IMR-90 (cell line): Measurements from ENCODE around the gene RYR3. TPM values are rescaled to one million over a fixed set of nuclear protein-coding genes. Genes with fewer than 3 reads are reported as not detected.

Experiments
- ATAC-seq: fragments of 200-7000 bp; cut with Tn5 transposase; 2 replicates; pipeline ENCODE4 v1.9.1; 2020; ENCODE audit warnings: low read depth, mild to moderate bottlenecking, moderate library complexity
- BruUV-seq: library from RNA; stranded (reverse); fragments of 400-500 nt; replicated peaks from 2 replicates; lab custom pipeline; 2021; lab: Mats Ljungman, UMichigan
- CTCF ChIA-PET: fragments of 300-600 bp; formaldehyde crosslinking; extraction: SDS; loops from one replicate; lab custom pipeline; 2021; ENCODE audit warnings: antibody characterized with exemption; lab: Yijun Ruan, JAX
- POLR2A ChIA-PET: fragments of 300-600 bp; sonication (Branson Sonifier 250); formaldehyde crosslinking; loops from one replicate; lab custom pipeline; 2022; ENCODE audit warnings: antibody characterized with exemption; ENCODE audit not compliant: unreplicated experiment; lab: Charles Lee
- DNase-seq: peaks from one replicate; pipeline ENCODE4 v3.0.0; 2013
- H2AFZ ChIP-seq: replicated peaks from 2 replicates; pipeline ENCODE3; 2013; ENCODE audit warnings: low read length, mild to moderate bottlenecking; ENCODE audit not compliant: poor library complexity
- H2AK5ac ChIP-seq: 2 replicates; pipeline ENCODE4 v1.6.1; 2013; ENCODE audit warnings: low read depth, low read length, inconsistent platforms
- H2AK9ac ChIP-seq: replicated peaks from 2 replicates; pipeline ENCODE3; 2013; ENCODE audit warnings: mild to moderate bottlenecking, low read depth, low read length, moderate library complexity; ENCODE audit not compliant: poor library complexity
- H2BK120ac ChIP-seq: 2 replicates; pipeline ENCODE4 v1.6.1; 2013; ENCODE audit warnings: low read depth, low read length, inconsistent platforms
- H2BK15ac ChIP-seq: 3 replicates; pipeline ENCODE4 v1.6.1; 2013; ENCODE audit warnings: low read depth, low read length, inconsistent platforms
- H2BK20ac ChIP-seq: 2 replicates; pipeline ENCODE4 v1.6.1; 2013; ENCODE audit warnings: low read depth, mild to moderate bottlenecking, inconsistent platforms, low read length, moderate library complexity
- H2BK5ac ChIP-seq: 2 replicates; pipeline ENCODE4 v1.6.1; 2013; ENCODE audit warnings: mild to moderate bottlenecking, low read depth, low read length, inconsistent platforms; ENCODE audit not compliant: poor library complexity, severe bottlenecking
- H3K14ac ChIP-seq: replicated peaks from 2 replicates; pipeline ENCODE4 v1.6.1; 2013; ENCODE audit warnings: low read depth, low read length, inconsistent platforms
- H3K18ac ChIP-seq: 2 replicates; pipeline ENCODE4 v1.6.1; 2013; ENCODE audit warnings: low read depth, low read length, control low read depth
- H3K23ac ChIP-seq: 2 replicates; pipeline ENCODE4 v1.6.1; 2013; ENCODE audit warnings: low read depth, low read length, inconsistent platforms
- H3K27ac ChIP-seq: 2 replicates; pipeline ENCODE4 v1.5.1; 2013; ENCODE audit warnings: mild to moderate bottlenecking, control low read depth, low read length; ENCODE audit not compliant: insufficient read depth
- H3K27me3 ChIP-seq: 2 replicates; pipeline ENCODE4 v1.6.1; 2013; ENCODE audit warnings: low read length; ENCODE audit not compliant: control insufficient read depth, insufficient read depth
- H3K36me3 ChIP-seq: 2 replicates; pipeline ENCODE4 v1.6.1; 2013; ENCODE audit warnings: low read length, mixed read lengths; ENCODE audit not compliant: control insufficient read depth, insufficient read depth
- H3K4ac ChIP-seq: 2 replicates; pipeline ENCODE4 v1.6.1; 2013; ENCODE audit warnings: low read depth, low read length, inconsistent platforms
- H3K4me1 ChIP-seq: 2 replicates; pipeline ENCODE4 v1.6.1; 2013; ENCODE audit warnings: low read length, mixed read lengths; ENCODE audit not compliant: control insufficient read depth, insufficient read depth
- H3K4me2 ChIP-seq: 2 replicates; pipeline ENCODE4 v1.6.1; 2013; ENCODE audit warnings: low read depth, mild to moderate bottlenecking, control low read depth, low read length, moderate library complexity
- H3K4me3 ChIP-seq: 2 replicates; pipeline ENCODE4 v1.5.1; 2013; ENCODE audit warnings: low read depth, mild to moderate bottlenecking, control low read depth, low read length, moderate library complexity; ENCODE audit not compliant: insufficient read depth
- H3K56ac ChIP-seq: 2 replicates; pipeline ENCODE4 v1.6.1; 2013; ENCODE audit warnings: low read length, inconsistent platforms; ENCODE audit not compliant: insufficient read depth; ENCODE audit errors: extremely low read depth
- H3K79me1 ChIP-seq, 2 experiments: 2 replicates each; pipeline ENCODE4 v1.6.1; 2013; ENCODE audit warnings: low read length in 2 of 2, inconsistent platforms in 1 of 2, low read depth in 1 of 2
- H3K9ac ChIP-seq: 2 replicates; pipeline ENCODE4 v1.6.1; 2013; ENCODE audit warnings: low read depth, low read length, control low read depth
- H3K9me1 ChIP-seq: 2 replicates; pipeline ENCODE4 v1.6.1; 2013; ENCODE audit warnings: low read length, inconsistent platforms; ENCODE audit not compliant: insufficient read depth
- H3K9me3 ChIP-seq: 2 replicates; pipeline ENCODE4 v1.6.1; 2013; ENCODE audit warnings: low read length; ENCODE audit not compliant: control insufficient read depth, insufficient read depth
- H4K20me1 ChIP-seq: 2 replicates; pipeline ENCODE4 v1.6.1; 2013; ENCODE audit warnings: low read length, inconsistent platforms; ENCODE audit not compliant: insufficient read depth
- H4K5ac ChIP-seq: 2 replicates; pipeline ENCODE4 v1.6.1; 2013; ENCODE audit warnings: mild to moderate bottlenecking, low read depth, low read length, control low read depth
- H4K8ac ChIP-seq, 2 experiments: 2 replicates each; pipeline ENCODE4 v1.6.1; 2013; ENCODE audit warnings: low read depth in 2 of 2, low read length in 2 of 2, control low read depth in 1 of 2, inconsistent platforms in 1 of 2
- H4K91ac ChIP-seq: 2 replicates; pipeline ENCODE4 v1.6.1; 2013; ENCODE audit warnings: low read depth, low read length, inconsistent platforms; ENCODE audit not compliant: insufficient read depth
- BHLHE40 ChIP-seq: fragments of 150-350 bp; IDR thresholded peaks from 2 replicates; pipeline ENCODE4 v1.6.1; 2016; ENCODE audit warnings: mild to moderate bottlenecking, low read depth, low read length
- CEBPB ChIP-seq: IDR thresholded peaks from 2 replicates; pipeline ENCODE4 v1.6.1; 2012; ENCODE audit warnings: low read depth, low read length, improper control_type of control experiment
- CHD1 ChIP-seq: IDR thresholded peaks from 2 replicates; pipeline ENCODE4 v1.6.1; 2012; ENCODE audit warnings: low read depth, low read length, improper control_type of control experiment
- CTCF ChIP-seq: conservative IDR thresholded peaks from 2 replicates; pipeline ENCODE4 v1.5.1; 2012; ENCODE audit warnings: mild to moderate bottlenecking, low read depth, low read length, improper control_type of control experiment
- ELK1 ChIP-seq: fragments of 150-350 bp; IDR thresholded peaks from 2 replicates; pipeline ENCODE4 v1.6.1; 2016; ENCODE audit warnings: low read depth, mild to moderate bottlenecking, low read length, moderate library complexity, borderline replicate concordance
- FOS ChIP-seq: fragments of 150-350 bp; IDR thresholded peaks from 2 replicates; pipeline ENCODE4 v1.6.1; 2016; ENCODE audit warnings: low read depth, low read length
- MAFK ChIP-seq: IDR thresholded peaks from 2 replicates; pipeline ENCODE4 v1.6.1; 2012; ENCODE audit warnings: low read depth, low read length, improper control_type of control experiment
- MXI1 ChIP-seq: IDR thresholded peaks from 2 replicates; pipeline ENCODE4 v1.6.1; 2012; ENCODE audit warnings: low read depth, mild to moderate bottlenecking, low read length, moderate library complexity, borderline replicate concordance
- NFE2L2 ChIP-seq: fragments of 150-350 bp; IDR thresholded peaks from 2 replicates; pipeline ENCODE4 v1.6.1; 2016; ENCODE audit warnings: low read depth, mild to moderate bottlenecking, low read length
- POLR2A ChIP-seq: IDR thresholded peaks from 2 replicates; pipeline ENCODE4 v1.6.1; 2012; ENCODE audit warnings: mild to moderate bottlenecking, low read depth, low read length
- RAD21 ChIP-seq: IDR thresholded peaks from 2 replicates; pipeline ENCODE4 v1.6.1; 2012; ENCODE audit warnings: low read length, improper control_type of control experiment
- RCOR1 ChIP-seq: IDR thresholded peaks from 2 replicates; pipeline ENCODE4 v1.6.1; 2012; ENCODE audit warnings: mild to moderate bottlenecking, low read length, improper control_type of control experiment; ENCODE audit not compliant: insufficient replicate concordance
- RFX5 ChIP-seq: IDR thresholded peaks from 2 replicates; pipeline ENCODE4 v1.8.0; 2012; ENCODE audit warnings: low read depth, mild to moderate bottlenecking, low read length, moderate library complexity
- SMC3 ChIP-seq: fragments of 150-350 bp; IDR thresholded peaks from 2 replicates; pipeline ENCODE4 v1.6.1; 2016; ENCODE audit warnings: low read depth, mild to moderate bottlenecking, antibody characterized with exemption, low read length, moderate library complexity
- USF2 ChIP-seq: fragments of 150-350 bp; IDR thresholded peaks from 2 replicates; pipeline ENCODE4 v1.6.1; 2017; ENCODE audit warnings: mild to moderate bottlenecking, antibody characterized with exemption, low read length, low read depth
- WGBS, 2 experiments: methylation state at CpG; one replicate each; pipeline versions ENCODE4 v1.1.5 to v1.1.7; 2013; ENCODE audit warnings: missing lambda C conversion rate in 2 of 2; ENCODE audit not compliant: insufficient read length in 1 of 2; ENCODE audit errors: extremely low coverage in 2 of 2; 5-methylcytosine and 5-hydroxymethylcytosine counted together
- dilution Hi-C: fragments of 300-500 bp; cut with HindIII; formaldehyde crosslinking; loops from one replicate; pipeline ENCODE4 v1.14.3; 2018; ENCODE audit warnings: low sequenced_read_pairs; ENCODE audit not compliant: unreplicated experiment
- in situ Hi-C: fragments of 300-500 bp; cut with MboI; formaldehyde crosslinking; loops from 3 replicates; pipeline ENCODE4 v1.14.3; 2019; ENCODE audit warnings: low sequenced_read_pairs, inconsistent platforms, mixed read lengths
- intact Hi-C: fragments of 100-400 bp; cut with micrococcal nuclease; formaldehyde crosslinking; loops from 2 replicates; pipeline ENCODE4 v1.10.0; 2022
- polyA plus RNA-seq, 3 experiments: library from polyadenylated mRNA; depleted of rRNA; stranded (reverse); fragments of >200 nt; gene quantifications; 2 replicates each; pipeline ENCODE4 v1.2.3, GENCODE V29; 2012; ENCODE audit warnings: low replicate concordance in 1 of 3
- total RNA-seq: library from RNA; depleted of rRNA; stranded (reverse); fragments of >200 nt; gene quantifications from 2 replicates; pipeline ENCODE4 v1.2.3, GENCODE V29; 2012

The RYR3 gene
- total and polyA plus RNA-seq, 2 of the 4 experiments (the other 2 are of a cell fraction) = 0.18 TPM; not detected in 1

- DNase-seq = no peak
- POLR2A ChIA-PET = interaction anchor here (0.6 kb wide), 1 partner anchor 471 kb away, joined by 4 read pairs; no protein-coding TSS in a partner anchor
- Histone ChIP-seq H3K4me1 (no peaks in the 10 kb centered on the region), H3K4me3 (no peak overlapping the region), H3K27ac (no peak overlapping the region), H2AK5ac (no peak overlapping the region), H4K8ac (no peak overlapping the region), H3K4me2 (no peak overlapping the region), H2BK15ac (no peak overlapping the region), H2BK120ac (no peak overlapping the region), H4K5ac (no peak overlapping the region), H2BK5ac (no peak overlapping the region), H3K14ac (no peak overlapping the region), H3K9ac (no peak overlapping the region), H2AFZ (no peak overlapping the region), H3K36me3 (no peaks in the 10 kb centered on the region), H3K4ac (no peak overlapping the region), H3K18ac (no peak overlapping the region), H3K79me1 (no peaks in the 10 kb centered on the region), H2BK20ac (no peak overlapping the region), H3K23ac (no peak overlapping the region), H3K56ac (no peak overlapping the region), H2AK9ac (no peak overlapping the region), H3K27me3 (peaks cover 5% of the 10 kb centered on the region), H4K91ac (no peak overlapping the region), H4K20me1 (no peaks in the 10 kb centered on the region), H3K9me3 (no peaks in the 10 kb centered on the region), H3K9me1 (no peaks in the 10 kb centered on the region)
- TF ChIP-seq POLR2A (no peak), NFE2L2 (no peak), CTCF (no peak), BHLHE40 (no peak), MAFK (no peak), FOS (no peak), RAD21 (no peak), MXI1 (no peak), SMC3 (no peak), ELK1 (no peak), CEBPB (no peak), USF2 (no peak), RCOR1 (no peak), CHD1 (no peak), RFX5 (no peak)
- no CpG with 5 or more reads among the region's 1 CpG for WGBS, 2 experiments
- in situ Hi-C loops (no loop called here), intact Hi-C loops (no loop called here), dilution Hi-C loops (no loop called here)
- CTCF ChIA-PET = interaction anchor here (1.8 kb wide), 1 partner anchor 9 kb away, joined by 7 read pairs; no protein-coding TSS in a partner anchor
- no peak for ATAC-seq
- BruUV-seq = no TSS peak
Observed at GRCh38 chr15:33284336-33284735, 26.4 kb upstream of the RYR3 start.
